Stimulated activated CD8-positive, alpha-beta memory T cell treated with anti-CD3 and anti-CD28 coated beads, Interleukin-4, amount 100 ng/mL, for 48 hours (primary cell): ENCODE measurements around the gene XAGE2.
A peak's percentile ranks its signal among the peaks of the same experiment; 100 is the strongest.
"Not testable (repeated sequence)": the region's sequence is repeated elsewhere in the genome, so short reads cannot be mapped to it uniquely, and the experiment has no call there.

ENCODE experiments used
- DNase-seq: peaks from one replicate; pipeline ENCODE4 v3.0.0-alpha.2; 2020

The XAGE2 gene

GRCh38 chrX:52368368-52369055 lies at the start of gene XAGE2:
Gene XAGE2, plus strand, starts transcription at chrX:52369021. Its CDS starts 994 bp downstream, at chrX:52370015.
- DNase-seq = no peak

- DNase-seq = no peak
Measured at GRCh38 chrX:52337410-52337809, 31.4 kb upstream of the XAGE2 start.

GRCh38 chrX:52341493-52341892 lies 27.3 kb upstream of the XAGE2 start:
- DNase-seq = no peak

DNA sequence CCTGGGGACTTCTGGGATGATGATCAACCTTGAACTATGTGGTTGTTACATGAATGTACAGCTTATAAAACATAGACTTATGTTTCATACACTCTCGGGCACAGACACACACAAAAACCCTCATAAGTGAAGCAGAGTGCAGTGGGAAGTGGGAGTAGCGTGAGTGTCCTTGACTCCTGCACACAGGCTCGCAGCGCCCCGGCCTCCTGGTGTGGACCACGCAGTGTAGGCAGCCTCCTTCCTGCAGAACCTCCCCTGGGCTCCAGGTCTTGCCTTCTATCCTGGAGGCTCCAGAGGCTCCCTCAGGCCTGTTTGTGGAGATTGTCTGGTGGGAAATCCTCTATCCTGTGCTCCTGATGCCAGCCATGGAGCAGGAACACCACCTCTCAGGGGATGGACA lies 25.7 kb upstream of the XAGE2 start:
- not testable (repeated sequence) for DNase-seq

- peak; percentile 79 for DNase-seq
Measured at GRCh38 chrX:52345402-52345801, 23.4 kb upstream of the XAGE2 start.

- peak; percentile 39 for DNase-seq
Measured at GRCh38 chrX:52346174-52347165, 22.4 kb upstream of the XAGE2 start.

DNA sequence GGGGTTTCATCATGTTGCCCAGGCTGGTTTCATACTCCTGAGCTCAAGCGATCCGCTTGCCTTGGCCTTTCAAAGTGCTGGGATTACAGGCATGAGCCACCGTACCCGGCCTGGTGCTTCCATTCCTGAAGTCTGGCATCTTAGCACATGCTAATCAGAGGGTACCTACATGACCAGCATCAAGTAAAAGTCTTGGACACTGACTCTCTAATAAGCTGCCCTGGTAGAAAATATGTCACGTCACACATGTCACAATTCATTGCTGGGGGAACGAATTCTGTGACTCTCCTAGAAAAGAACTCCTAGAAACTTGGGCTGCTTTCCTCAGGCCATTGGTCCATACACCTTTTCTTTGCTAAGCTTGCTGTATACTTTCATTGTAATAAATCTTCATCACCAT lies 19.1 kb upstream of the XAGE2 start:
- DNase-seq = no peak

- no peak for DNase-seq
Measured at GRCh38 chrX:52352551-52352950, 16.3 kb upstream of the XAGE2 start.

GRCh38 chrX:52353838-52354237 lies 15.0 kb upstream of the XAGE2 start:
- no peak for DNase-seq

DNA sequence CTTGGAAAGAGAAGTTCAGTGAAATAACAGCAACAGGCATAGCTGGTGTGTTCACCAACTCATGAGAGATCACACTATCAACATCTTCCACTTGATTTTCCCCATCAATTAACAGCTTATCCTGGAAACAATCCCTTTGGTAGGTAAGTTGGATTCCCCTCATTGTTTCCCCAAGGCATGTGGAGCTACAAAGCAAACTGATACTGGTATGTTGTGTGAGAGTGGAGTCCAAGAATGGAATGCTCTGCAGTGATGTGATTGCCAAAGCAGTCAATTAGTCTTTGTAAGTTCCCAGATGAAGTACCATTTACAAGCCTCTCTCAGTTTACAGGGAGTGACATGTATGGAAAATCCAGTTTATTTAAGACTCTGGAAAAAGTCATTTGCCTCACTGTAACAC lies 13.7 kb upstream of the XAGE2 start:
- no peak for DNase-seq

DNA sequence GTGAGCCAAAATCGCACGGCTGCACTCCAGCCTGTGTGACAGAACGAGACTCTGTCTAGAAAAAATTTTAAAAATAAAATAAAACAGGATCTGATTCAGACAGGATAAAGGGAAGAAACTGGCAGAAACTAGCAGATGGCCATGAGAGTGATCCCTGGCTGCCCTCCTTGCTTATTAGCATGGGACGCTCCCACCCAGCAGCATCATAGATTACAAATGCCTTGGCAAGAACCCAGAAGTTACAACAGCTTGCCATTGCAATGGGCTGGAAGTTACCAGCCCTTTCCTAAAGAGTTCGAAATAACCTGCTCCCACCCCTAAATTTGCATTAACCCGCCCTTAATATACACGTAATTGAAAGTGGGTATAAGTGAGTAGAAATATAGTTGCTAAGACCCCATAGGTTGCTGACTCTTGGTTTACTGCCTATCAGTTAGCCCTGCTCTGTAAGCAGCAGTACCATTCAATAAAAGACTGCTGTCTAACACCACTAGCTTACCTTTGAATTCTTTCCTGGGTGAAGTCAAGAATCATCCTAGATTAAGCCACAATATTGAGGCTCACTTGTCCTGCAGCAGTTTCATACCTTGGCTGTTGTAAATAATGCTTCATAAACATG lies 9.1 kb upstream of the XAGE2 start:
- no peak for DNase-seq

- no peak for DNase-seq
Measured at GRCh38 chrX:52361941-52362340, 6.9 kb upstream of the XAGE2 start.

DNA sequence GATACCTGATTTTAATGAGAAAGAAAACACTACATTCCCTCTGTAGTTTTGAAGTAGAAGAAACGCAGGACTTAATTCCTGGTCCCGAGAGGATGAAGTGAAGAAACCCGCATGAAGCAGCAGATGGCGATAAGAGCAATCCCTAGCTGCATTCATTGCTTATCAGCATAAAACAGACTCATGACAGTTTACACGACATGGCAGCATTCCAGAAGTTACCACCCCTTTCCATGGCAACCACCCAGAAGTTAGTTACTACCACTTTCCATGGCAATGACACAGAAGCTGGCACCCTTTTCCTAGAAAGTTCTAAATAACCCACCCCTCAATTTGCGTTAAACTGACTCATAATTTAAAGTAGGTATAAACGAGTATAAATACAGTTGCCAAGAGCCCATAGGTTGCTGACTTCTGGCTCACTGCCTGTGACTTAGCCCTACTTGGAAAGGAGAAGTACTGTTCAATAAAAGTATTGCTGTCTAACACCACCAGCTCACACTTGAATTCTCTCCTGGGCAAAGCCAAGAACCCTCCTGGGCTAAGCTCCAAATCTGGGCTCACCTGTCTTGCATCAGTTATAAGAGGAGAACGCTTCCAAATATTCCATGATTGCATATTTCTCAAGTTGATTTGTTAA lies 5.5 kb upstream of the XAGE2 start:
- DNase-seq = no peak

DNA sequence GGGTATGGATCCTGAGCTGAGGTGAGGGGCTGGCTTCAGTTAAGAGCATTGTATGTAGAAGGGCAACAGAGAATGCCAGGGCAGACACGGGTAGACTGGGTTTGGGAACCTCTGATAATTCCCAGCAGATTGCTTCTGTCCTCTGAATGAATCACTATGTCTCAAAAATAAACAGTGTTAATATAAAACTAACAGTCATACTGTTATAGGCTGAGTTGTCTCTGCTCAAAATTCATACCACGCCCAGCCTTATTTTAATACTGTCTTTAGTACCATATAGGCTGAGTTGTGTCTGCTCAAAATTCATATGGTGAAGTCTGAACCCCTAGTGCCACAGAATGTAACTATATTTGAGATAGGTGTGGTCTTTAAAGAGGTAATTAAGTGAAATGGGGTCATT lies 10.0 kb downstream of the XAGE2 start:
- DNase-seq = no peak

GRCh38 chrX:52380993-52381392 lies 12.2 kb downstream of the XAGE2 start:
- no peak for DNase-seq

- DNase-seq = no peak
Measured at GRCh38 chrX:52410439-52411394, 41.9 kb downstream of the XAGE2 start.

GRCh38 chrX:52415304-52415703 lies 46.5 kb downstream of the XAGE2 start:
- no peak for DNase-seq

DNA sequence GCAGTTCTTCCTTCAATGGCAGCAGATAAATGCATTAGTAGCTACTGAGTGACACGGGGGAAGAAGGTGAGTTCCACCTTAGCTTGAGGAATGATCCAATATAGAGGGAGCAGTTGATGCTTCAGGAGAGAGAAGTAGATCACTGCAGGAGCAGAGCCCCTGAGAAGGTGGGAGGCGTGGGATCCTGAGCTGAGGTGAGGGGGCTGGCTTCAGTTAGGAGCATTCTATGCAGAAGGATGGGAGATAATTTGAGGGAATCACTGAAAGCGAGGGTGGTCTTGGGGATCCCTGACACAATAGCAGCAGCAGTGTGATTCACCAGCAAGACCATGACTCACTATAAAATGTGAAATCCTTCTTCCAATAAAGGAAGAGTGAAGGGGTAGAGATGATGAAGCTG lies 48.0 kb downstream of the XAGE2 start:
- DNase-seq = no peak

- DNase-seq = no peak
Measured at GRCh38 chrX:52420824-52421443, 52.1 kb downstream of the XAGE2 start.

GRCh38 chrX:52422884-52423283 lies 54.1 kb downstream of the XAGE2 start:
- no peak for DNase-seq

DNA sequence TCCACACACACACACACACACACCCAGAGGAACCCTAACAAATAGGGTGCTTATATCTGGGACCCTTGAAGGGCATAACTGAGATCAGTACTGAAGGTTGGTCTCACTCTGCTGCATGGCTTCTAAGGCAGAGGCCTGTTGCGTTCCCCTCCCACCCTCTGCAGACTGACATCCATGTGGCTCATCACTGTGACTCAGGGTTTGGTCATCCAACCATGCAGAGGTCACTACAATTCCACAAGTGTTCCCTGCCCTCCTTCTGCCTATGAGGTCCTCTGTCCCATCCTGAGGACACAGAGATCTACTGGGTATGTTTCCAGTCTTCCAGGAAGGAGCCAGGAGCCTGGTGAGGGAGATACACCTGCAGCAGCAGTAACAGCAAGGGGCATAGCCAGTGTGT lies 55.8 kb downstream of the XAGE2 start:
- no peak for DNase-seq
